Amniotic stem cell (primary cell): ENCODE measurements around the gene SMPD3.
"Not testable (repeated sequence)": the region's sequence is repeated elsewhere in the genome, so short reads cannot be mapped to it uniquely, and the experiment has no call there.

Source experiments
- DNase-seq: peaks from one replicate; lab custom pipeline; 2025; lab: John Stamatoyannopoulos, UW

Gene SMPD3

GRCh38 chr16:68448360-68448970 lies at the start of gene SMPD3:
SMPD3 (minus strand) TSS chr16:68448508; CDS start chr16:68372181, 76,327 bp downstream.
- peak; percentile 99 for DNase-seq

- no peak for DNase-seq
Measured at GRCh38 chr16:68496689-68497088, 48.4 kb upstream of the SMPD3 start.

- not testable (repeated sequence) for DNase-seq
Measured at GRCh38 chr16:68494261-68494660, 46.0 kb upstream of the SMPD3 start.

GRCh38 chr16:68493412-68494070 lies 45.2 kb upstream of the SMPD3 start:
- no peak for DNase-seq

- no peak for DNase-seq
Measured at GRCh38 chr16:68492543-68493411, 44.5 kb upstream of the SMPD3 start.

- no peak for DNase-seq
Measured at GRCh38 chr16:68492151-68492542, 43.8 kb upstream of the SMPD3 start.

- no peak for DNase-seq
Measured at GRCh38 chr16:68491576-68491950, 43.3 kb upstream of the SMPD3 start.

- no peak for DNase-seq
Measured at GRCh38 chr16:68490829-68491575, 42.7 kb upstream of the SMPD3 start.

- DNase-seq, result no peak
Measured at GRCh38 chr16:68490358-68490757, 42.0 kb upstream of the SMPD3 start.

GRCh38 chr16:68488554-68488953 lies 40.2 kb upstream of the SMPD3 start:
- no peak for DNase-seq

- no peak for DNase-seq
Measured at GRCh38 chr16:68487669-68488068, 39.4 kb upstream of the SMPD3 start.

- no peak for DNase-seq
Measured at GRCh38 chr16:68487203-68487514, 38.9 kb upstream of the SMPD3 start.

GRCh38 chr16:68486502-68487202 lies 38.3 kb upstream of the SMPD3 start:
- no peak for DNase-seq

GRCh38 chr16:68481636-68482035 lies 33.3 kb upstream of the SMPD3 start:
- no peak for DNase-seq

- no peak for DNase-seq
Measured at GRCh38 chr16:68480084-68480995, 32.0 kb upstream of the SMPD3 start.

GRCh38 chr16:68479271-68479670 lies 31.0 kb upstream of the SMPD3 start:
- DNase-seq, result no peak

- DNase-seq, result no peak
Measured at GRCh38 chr16:68478526-68479250, 30.4 kb upstream of the SMPD3 start.

GRCh38 chr16:68475071-68475470 lies 26.8 kb upstream of the SMPD3 start:
- DNase-seq, result no peak

- DNase-seq, result no peak
Measured at GRCh38 chr16:68473358-68474070, 25.2 kb upstream of the SMPD3 start.
